Hepatic stellate cell (primary cell): ENCODE data around the gene TAAR9.
"Not testable (repeated sequence)": the region's sequence is repeated elsewhere in the genome, so short reads cannot be mapped to it uniquely, and the experiment has no call there.

ENCODE experiments used
- DNase-seq: peaks from one replicate; pipeline ENCODE4 v3.0.0; 2011; ENCODE audit warnings: low spot score

Gene TAAR9

GRCh38 chr6:132515386-132515785 lies 22.7 kb upstream of the TAAR9 start:
- DNase-seq = no peak

- DNase-seq = no peak
Observed at GRCh38 chr6:132520953-132521352, 17.1 kb upstream of the TAAR9 start.

GRCh38 chr6:132524646-132525045 lies 13.4 kb upstream of the TAAR9 start:
- DNase-seq = no peak

GRCh38 chr6:132525866-132526265 lies 12.2 kb upstream of the TAAR9 start:
- no peak for DNase-seq

GRCh38 chr6:132526461-132526860 lies 11.6 kb upstream of the TAAR9 start:
- no peak for DNase-seq

GRCh38 chr6:132527791-132528190 lies 10.3 kb upstream of the TAAR9 start:
- no peak for DNase-seq

GRCh38 chr6:132530293-132530974 lies 7.6 kb upstream of the TAAR9 start:
- DNase-seq = no peak

GRCh38 chr6:132534546-132534945 lies 3.5 kb upstream of the TAAR9 start:
- DNase-seq = not testable (repeated sequence)

- DNase-seq = no peak
Observed at GRCh38 chr6:132537145-132537544, 932 bp upstream of the TAAR9 start.

GRCh38 chr6:132544826-132545225 lies 6.7 kb downstream of the TAAR9 start:
- no peak for DNase-seq

- no peak for DNase-seq
Observed at GRCh38 chr6:132548746-132549463, 10.8 kb downstream of the TAAR9 start.

GRCh38 chr6:132551214-132551613 lies 13.1 kb downstream of the TAAR9 start:
- DNase-seq = no peak

GRCh38 chr6:132552372-132552771 lies 14.3 kb downstream of the TAAR9 start, which contains the start of gene TAAR8:
TAAR8 (plus strand) TSS chr6:132552672; CDS start chr6:132552693, 21 bp downstream.
- no peak for DNase-seq

GRCh38 chr6:132560087-132560486 lies 22.0 kb downstream of the TAAR9 start:
- not testable (repeated sequence) for DNase-seq

GRCh38 chr6:132566404-132566803 lies 28.3 kb downstream of the TAAR9 start:
- no peak for DNase-seq

GRCh38 chr6:132567566-132567965 lies 29.5 kb downstream of the TAAR9 start:
- DNase-seq = no peak

- no peak for DNase-seq
Observed at GRCh38 chr6:132568611-132569010, 30.5 kb downstream of the TAAR9 start.

GRCh38 chr6:132569170-132569569 lies 31.1 kb downstream of the TAAR9 start:
- no peak for DNase-seq

- DNase-seq = no peak
Observed at GRCh38 chr6:132570221-132570777, 32.2 kb downstream of the TAAR9 start, which contains the start of gene TAAR6. TAAR6 (plus strand) TSS chr6:132570322; CDS start chr6:132570322, 0 bp downstream.

- DNase-seq = no peak
Observed at GRCh38 chr6:132571774-132572173, 33.7 kb downstream of the TAAR9 start.

- no peak for DNase-seq
Observed at GRCh38 chr6:132584698-132585097, 46.6 kb downstream of the TAAR9 start.

- DNase-seq = no peak
Observed at GRCh38 chr6:132587424-132587823, 49.3 kb downstream of the TAAR9 start.
